ENCODE measurements around the gene CHRNA5.

- no peak for TF ChIP-seq POLR2A (IDR thresholded peaks at IDR 0.05)
- TF ChIP-seq CTCF (IDR thresholded peaks at IDR 0.05) = no peak
Observed at GRCh38 chr15:78637776-78638435, 72.6 kb downstream of the CHRNA5 start.

All from adrenal gland (tissue), 5 donors.